Measurements from ENCODE around the gene BUD23. TPM values are rescaled to one million over a fixed set of nuclear protein-coding genes. Genes with fewer than 3 reads are reported as not detected.
A peak's percentile ranks its signal among the peaks of the same experiment; 100 is the strongest.

Gene BUD23
- total and polyA plus RNA-seq, 9 of the 15 experiments (the other 6 are each of a cell fraction or from before 2014, with no cell fraction given): 79.5 to 270 (median 150) TPM

DNA sequence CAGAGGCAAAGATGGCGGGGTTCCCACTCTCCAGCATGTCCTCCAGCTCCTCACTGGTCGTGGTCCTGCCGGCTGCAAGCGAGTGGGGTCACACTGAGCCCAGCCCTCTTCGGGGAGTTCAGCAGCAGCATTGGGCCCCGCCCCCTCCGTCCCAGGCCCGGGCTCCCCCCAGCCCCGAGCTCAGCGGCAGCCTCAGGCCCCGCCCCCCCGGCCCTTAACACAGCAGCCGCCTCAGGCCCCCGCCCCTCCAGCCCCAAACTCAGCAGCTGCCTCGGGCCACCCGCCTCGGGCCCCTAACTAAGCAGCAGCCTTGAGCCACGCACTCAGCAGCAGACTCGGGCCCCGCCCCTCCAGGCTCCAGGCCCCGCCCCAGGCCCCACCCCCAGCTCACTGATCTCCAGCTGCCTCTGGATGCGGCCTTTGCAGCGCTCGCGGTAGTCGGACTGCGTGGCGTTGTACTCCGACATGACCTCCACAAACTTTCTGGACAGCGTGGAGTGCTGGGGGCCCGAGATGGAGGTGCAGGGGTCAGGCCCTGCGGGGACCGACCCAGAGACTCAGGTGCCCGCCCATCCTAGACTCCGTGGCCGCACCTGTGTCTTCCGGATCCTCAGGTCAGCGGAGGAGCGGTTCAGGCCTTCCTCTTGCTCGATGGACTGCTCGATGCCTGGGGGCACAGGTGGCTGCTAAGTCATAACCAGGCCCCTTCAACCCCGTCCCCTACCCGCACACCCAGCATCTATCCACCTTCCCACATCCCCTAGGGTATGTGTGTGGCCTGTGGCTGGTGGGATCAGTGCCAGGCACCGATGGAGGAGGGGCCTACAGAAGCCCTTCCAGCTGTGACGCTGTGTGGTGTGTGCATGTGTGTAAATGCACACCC lies 20.6 kb downstream of the BUD23 start:
- Histone ChIP-seq H3K4me2 (ENCODE audit: insufficient read depth, low read length) (peak overlapping the region; percentile 49), H3K4me1 (replicated peaks in 1 of 2; ENCODE audit: control insufficient read depth in 2 of 2, insufficient read depth in 2 of 2, low read length in 2 of 2) (peaks cover 20 to 78% of the 10 kb centered on the region in 2 experiments; a peak in 4 of 5 replicates), H3K27ac (ENCODE audit: extremely low read depth, low read depth, low read length) (peak overlapping the region; percentile 54; the same call in 1 of the 3 replicates), H4K20me1 (replicated peaks; ENCODE audit: control insufficient read depth, insufficient read depth, low read length) (peaks cover 30% of the 10 kb centered on the region), H3K9me3 (replicated peaks; ENCODE audit: control insufficient read depth, insufficient read depth, low read depth, low read length) (no peaks in the 10 kb centered on the region), H3K9me1 (ENCODE audit: control insufficient read depth, insufficient read depth, low read length) (no peaks in the 10 kb centered on the region), H3K27me3 (ENCODE audit: control insufficient read depth in 2 of 2, insufficient read depth in 2 of 2, low read length in 2 of 2) (no peaks in the 10 kb centered on the region; a peak in 1 of 5 replicates), H3K79me2 (ENCODE audit: control insufficient read depth, insufficient read depth, low read length) (no peaks in the 10 kb centered on the region), H2AFZ (ENCODE audit: low read depth, low read length) (peak overlapping the region; percentile 72; the same call in 1 of the 2 replicates), H3K9ac (ENCODE audit: insufficient read depth in 1 of 2, low read depth in 2 of 2, low read length in 2 of 2) (peak overlapping the region in 1 of 2 experiments; percentile 80; a peak in 2 of 4 replicates), H3K36me3 (ENCODE audit: control insufficient read depth, insufficient read depth, low read length) (peaks cover 30% of the 10 kb centered on the region; the same call in 2 of the 3 replicates), H3K4me3 (no peak overlapping the region)
- intact Hi-C loops (cut with micrococcal nuclease) (no loop called here), in situ Hi-C loops (cut with MboI) (no loop called here)
- POLR2A ChIA-PET: interaction anchor here (0.6 to 3.3 kb wide), 5 partner anchors 12 to 99 kb away, joined by 3 to 16 read pairs (median 6); partner anchors contain the start of gene STX1A
- WGBS (ENCODE audit: insufficient coverage, low coverage, missing lambda C conversion rate): 28% methylated on average over 35 of the region's 45 CpGs
- FAIRE-seq (peak; percentile 87), DNase-seq (ENCODE audit: extremely low read depth in 1 of 4, low spot score in 3 of 4) (peak; percentile 86 to 95 (median 94)), ATAC-seq (peak; percentile 92)
- no TSS peak for BruUV-seq (replicated peaks)
- CTCF ChIA-PET (ENCODE audit: low intra/inter-chr PET ratio): no interaction called here
- TF ChIP-seq JUNB (CRISPR knock-in tag; conservative IDR thresholded peaks at IDR 0.05): no peak
- TF ChIP-seq ZNF408 (CRISPR knock-in tag; IDR thresholded peaks at IDR 0.05; ENCODE audit: low read depth): no peak
- TF ChIP-seq PHF8 (IDR thresholded peaks at IDR 0.05; ENCODE audit: borderline replicate concordance, low read length): peak; percentile 34; the same call in 1 of the 2 replicates
- TF ChIP-seq PCBP2 (IDR thresholded peaks at IDR 0.05; ENCODE audit: low read depth, low read length, poor library complexity, severe bottlenecking): no peak
- TF ChIP-seq, protein P1, sequence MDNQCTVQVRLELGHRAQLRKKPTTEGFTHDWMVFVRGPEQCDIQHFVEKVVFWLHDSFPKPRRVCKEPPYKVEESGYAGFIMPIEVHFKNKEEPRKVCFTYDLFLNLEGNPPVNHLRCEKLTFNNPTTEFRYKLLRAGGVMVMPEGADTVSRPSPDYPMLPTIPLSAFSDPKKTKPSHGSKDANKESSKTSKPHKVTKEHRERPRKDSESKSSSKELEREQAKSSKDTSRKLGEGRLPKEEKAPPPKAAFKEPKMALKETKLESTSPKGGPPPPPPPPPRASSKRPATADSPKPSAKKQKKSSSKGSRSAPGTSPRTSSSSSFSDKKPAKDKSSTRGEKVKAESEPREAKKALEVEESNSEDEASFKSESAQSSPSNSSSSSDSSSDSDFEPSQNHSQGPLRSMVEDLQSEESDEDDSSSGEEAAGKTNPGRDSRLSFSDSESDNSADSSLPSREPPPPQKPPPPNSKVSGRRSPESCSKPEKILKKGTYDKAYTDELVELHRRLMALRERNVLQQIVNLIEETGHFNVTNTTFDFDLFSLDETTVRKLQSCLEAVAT (IDR thresholded peaks at IDR 0.05): peak in 1 of 2 experiments; percentile 87; a peak in 2 of 4 replicates
- TF ChIP-seq ZNF197 (CRISPR knock-in tag; IDR thresholded peaks at IDR 0.05; ENCODE audit: low read depth): no peak
- TF ChIP-seq, protein P2, sequence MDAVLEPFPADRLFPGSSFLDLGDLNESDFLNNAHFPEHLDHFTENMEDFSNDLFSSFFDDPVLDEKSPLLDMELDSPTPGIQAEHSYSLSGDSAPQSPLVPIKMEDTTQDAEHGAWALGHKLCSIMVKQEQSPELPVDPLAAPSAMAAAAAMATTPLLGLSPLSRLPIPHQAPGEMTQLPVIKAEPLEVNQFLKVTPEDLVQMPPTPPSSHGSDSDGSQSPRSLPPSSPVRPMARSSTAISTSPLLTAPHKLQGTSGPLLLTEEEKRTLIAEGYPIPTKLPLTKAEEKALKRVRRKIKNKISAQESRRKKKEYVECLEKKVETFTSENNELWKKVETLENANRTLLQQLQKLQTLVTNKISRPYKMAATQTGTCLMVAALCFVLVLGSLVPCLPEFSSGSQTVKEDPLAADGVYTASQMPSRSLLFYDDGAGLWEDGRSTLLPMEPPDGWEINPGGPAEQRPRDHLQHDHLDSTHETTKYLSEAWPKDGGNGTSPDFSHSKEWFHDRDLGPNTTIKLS (IDR thresholded peaks at IDR 0.05; ENCODE audit: borderline replicate concordance, low read depth): peak; percentile 18; the same call in 1 of the 2 replicates
- TF ChIP-seq, protein P3, sequence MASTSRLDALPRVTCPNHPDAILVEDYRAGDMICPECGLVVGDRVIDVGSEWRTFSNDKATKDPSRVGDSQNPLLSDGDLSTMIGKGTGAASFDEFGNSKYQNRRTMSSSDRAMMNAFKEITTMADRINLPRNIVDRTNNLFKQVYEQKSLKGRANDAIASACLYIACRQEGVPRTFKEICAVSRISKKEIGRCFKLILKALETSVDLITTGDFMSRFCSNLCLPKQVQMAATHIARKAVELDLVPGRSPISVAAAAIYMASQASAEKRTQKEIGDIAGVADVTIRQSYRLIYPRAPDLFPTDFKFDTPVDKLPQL (IDR thresholded peaks at IDR 0.05; ENCODE audit: extremely low read depth, insufficient read length): no peak
- no peak for TF ChIP-seq ZEB2 (IDR thresholded peaks at IDR 0.05)
- TF ChIP-seq, protein P4, sequence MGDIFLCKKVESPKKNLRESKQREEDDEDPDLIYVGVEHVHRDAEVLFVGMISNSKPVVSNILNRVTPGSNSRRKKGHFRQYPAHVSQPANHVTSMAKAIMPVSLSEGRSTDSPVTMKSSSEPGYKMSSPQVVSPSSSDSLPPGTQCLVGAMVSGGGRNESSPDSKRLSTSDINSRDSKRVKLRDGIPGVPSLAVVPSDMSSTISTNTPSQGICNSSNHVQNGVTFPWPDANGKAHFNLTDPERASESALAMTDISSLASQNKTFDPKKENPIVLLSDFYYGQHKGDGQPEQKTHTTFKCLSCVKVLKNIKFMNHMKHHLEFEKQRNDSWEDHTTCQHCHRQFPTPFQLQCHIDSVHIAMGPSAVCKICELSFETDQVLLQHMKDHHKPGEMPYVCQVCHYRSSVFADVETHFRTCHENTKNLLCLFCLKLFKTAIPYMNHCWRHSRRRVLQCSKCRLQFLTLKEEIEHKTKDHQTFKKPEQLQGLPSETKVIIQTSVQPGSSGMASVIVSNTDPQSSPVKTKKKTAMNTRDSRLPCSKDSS (IDR thresholded peaks at IDR 0.05; ENCODE audit: low read depth, partially characterized antibody): no peak
- no peak for TF ChIP-seq MCM3 (IDR thresholded peaks at IDR 0.05)
- TF ChIP-seq, protein P5, sequence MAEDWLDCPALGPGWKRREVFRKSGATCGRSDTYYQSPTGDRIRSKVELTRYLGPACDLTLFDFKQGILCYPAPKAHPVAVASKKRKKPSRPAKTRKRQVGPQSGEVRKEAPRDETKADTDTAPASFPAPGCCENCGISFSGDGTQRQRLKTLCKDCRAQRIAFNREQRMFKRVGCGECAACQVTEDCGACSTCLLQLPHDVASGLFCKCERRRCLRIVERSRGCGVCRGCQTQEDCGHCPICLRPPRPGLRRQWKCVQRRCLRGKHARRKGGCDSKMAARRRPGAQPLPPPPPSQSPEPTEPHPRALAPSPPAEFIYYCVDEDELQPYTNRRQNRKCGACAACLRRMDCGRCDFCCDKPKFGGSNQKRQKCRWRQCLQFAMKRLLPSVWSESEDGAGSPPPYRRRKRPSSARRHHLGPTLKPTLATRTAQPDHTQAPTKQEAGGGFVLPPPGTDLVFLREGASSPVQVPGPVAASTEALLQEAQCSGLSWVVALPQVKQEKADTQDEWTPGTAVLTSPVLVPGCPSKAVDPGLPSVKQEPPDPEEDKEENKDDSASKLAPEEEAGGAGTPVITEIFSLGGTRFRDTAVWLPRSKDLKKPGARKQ (CRISPR knock-in tag; IDR thresholded peaks at IDR 0.05): peak; percentile 85; the same call in 1 of the 2 replicates
- TF ChIP-seq ZNF79 (CRISPR knock-in tag; IDR thresholded peaks at IDR 0.05; ENCODE audit: low read depth): no peak
